Fibroblast of villous mesenchyme (primary cell): ENCODE measurements around the gene ESPN. TPM values are rescaled to one million over a fixed set of nuclear protein-coding genes. Genes with fewer than 3 reads are reported as not detected.

ENCODE experiments used
- DNase-seq: peaks from one replicate; pipeline ENCODE4 v3.0.0-alpha.2; 2010; ENCODE audit warnings: low read depth
- H3K4me3 ChIP-seq: 2 replicates; pipeline ENCODE4 v1.5.1; 2011; ENCODE audit warnings: low read depth, mild to moderate bottlenecking, low read length
- total RNA-seq: library from RNA; depleted of rRNA; stranded (reverse); fragments of >200 nt; gene quantifications from 2 replicates; pipeline ENCODE4 v1.2.3, GENCODE V29; 2012
- TF ChIP-seq, protein P1 (sequence below): IDR thresholded peaks from 2 replicates; pipeline ENCODE4 v1.5.1; 2012; ENCODE audit warnings: low read depth, mild to moderate bottlenecking, low read length; ENCODE audit not compliant: insufficient read depth

ESPN gene
- total RNA-seq, 1 donor = not detected

DNA sequence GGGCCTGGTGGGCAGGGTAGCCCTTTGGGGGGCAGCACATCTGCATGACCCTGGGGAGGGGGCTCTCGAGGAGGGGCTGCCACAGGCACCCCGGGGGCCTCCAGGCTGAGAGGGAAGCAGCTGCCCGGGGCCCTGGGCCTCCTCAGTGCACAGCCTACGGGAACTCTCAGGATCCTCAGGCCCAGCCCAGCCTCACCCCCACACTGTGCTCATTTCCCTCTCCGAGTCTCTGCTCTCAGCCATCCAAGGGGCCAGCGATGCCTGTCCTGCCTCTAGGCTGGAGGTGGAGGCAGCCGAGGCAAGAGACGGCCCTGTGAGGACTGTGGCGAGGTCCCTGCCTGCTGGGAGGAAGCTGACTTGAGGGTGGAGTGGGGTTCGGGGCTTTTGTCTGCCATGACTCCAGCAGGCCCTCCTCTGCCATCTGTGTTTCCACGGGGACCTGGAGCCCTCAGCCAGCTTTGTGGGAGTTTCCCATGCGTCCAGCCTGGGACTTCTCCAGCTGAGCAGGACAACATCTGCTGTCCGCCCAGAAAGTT lies 74.1 kb downstream of the ESPN start:
- TF ChIP-seq, protein P1, sequence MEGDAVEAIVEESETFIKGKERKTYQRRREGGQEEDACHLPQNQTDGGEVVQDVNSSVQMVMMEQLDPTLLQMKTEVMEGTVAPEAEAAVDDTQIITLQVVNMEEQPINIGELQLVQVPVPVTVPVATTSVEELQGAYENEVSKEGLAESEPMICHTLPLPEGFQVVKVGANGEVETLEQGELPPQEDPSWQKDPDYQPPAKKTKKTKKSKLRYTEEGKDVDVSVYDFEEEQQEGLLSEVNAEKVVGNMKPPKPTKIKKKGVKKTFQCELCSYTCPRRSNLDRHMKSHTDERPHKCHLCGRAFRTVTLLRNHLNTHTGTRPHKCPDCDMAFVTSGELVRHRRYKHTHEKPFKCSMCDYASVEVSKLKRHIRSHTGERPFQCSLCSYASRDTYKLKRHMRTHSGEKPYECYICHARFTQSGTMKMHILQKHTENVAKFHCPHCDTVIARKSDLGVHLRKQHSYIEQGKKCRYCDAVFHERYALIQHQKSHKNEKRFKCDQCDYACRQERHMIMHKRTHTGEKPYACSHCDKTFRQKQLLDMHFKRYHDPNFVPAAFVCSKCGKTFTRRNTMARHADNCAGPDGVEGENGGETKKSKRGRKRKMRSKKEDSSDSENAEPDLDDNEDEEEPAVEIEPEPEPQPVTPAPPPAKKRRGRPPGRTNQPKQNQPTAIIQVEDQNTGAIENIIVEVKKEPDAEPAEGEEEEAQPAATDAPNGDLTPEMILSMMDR = no peak
- no peak overlapping the region for H3K4me3 ChIP-seq
- DNase-seq = peak; percentile 39

DNA sequence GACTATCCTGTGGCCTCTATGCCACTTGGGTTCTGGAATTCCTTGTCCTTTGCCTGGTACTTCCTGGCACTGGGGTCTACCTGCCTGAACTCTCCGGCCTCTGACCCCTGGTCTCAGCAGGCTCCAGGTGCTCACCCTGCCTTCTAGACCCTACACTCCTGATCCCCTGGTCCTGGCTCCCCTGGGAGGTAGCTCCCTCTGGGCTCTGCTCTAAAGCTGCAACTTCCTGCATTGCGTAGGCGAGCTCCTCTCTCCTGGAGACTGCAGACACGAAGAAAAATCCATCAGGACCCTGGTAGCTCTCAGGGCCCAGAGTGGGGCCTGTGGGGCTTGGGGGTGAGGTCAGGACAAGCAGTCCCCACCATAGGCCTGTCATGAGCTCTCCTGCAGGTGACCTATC lies 74.7 kb downstream of the ESPN start:
- TF ChIP-seq, protein P1 = no peak
- no peak for DNase-seq
- H3K4me3 ChIP-seq = no peak overlapping the region

DNA sequence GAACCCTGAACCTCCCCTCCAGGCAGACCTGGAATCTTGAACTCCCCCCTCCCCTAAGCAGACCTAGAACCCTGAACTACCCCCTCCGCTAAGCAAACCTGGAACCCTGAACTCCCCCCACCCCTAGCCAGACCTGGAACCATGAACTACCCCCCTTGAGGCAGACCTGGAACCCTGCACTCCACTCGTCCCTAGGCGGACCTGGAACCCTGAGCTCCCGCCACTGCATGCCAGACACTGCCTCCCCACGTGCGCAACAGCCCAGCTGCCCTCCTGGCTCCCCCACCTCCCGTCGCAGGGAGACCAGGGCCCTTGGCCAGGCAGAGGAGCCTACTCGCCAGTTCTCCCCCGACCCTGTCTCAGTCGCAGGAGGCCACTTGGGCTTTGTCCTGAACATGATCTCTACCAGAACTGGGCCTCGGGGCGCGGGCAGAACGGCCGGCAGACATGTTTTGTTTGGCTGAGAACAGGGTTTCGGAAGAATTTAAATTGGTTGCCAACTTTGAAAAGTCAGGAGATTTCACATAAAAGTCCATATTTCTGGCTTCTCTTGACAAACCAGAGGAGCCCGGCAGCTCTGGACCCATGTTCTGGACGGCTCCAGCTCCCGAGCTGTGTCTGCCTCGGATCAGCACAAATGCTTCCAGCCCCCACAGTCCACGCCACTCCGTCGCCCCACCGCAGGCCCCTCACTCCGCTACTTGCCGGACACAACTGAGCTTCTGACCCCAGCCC lies 76.1 kb downstream of the ESPN start:
- DNase-seq = no peak

DNA sequence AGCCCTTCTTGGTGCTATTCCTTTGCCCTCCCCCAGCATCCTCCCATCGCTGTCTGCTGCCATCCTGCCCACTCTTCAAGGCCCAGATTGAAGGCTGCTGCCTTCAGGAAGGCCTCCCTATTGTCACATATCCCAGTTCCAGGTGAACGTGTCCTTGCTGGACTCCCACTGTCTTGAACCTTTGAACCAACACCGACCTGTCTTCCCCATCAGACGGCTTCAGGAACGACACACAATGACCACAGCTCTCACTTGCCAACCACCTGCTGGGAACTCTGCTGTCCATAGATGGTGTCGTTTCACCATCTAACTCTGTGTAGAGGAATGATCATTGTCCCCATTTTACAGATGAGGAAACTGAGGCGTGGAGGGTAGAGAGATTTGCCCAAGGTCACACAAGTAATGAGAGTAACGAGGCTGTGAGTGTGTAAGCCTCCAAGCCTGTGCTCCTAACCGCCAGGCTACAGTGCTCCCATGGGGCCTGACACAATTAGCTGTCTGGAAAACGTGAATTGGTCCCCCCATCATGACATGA lies 76.8 kb downstream of the ESPN start:
- no peak for DNase-seq
- no peak overlapping the region for H3K4me3 ChIP-seq
- TF ChIP-seq, protein P1 = no peak

More for the DNA sequence above, 76.1 kb downstream of the ESPN start:
- TF ChIP-seq, protein P1 = no peak
- H3K4me3 ChIP-seq = no peak overlapping the region

DNA sequence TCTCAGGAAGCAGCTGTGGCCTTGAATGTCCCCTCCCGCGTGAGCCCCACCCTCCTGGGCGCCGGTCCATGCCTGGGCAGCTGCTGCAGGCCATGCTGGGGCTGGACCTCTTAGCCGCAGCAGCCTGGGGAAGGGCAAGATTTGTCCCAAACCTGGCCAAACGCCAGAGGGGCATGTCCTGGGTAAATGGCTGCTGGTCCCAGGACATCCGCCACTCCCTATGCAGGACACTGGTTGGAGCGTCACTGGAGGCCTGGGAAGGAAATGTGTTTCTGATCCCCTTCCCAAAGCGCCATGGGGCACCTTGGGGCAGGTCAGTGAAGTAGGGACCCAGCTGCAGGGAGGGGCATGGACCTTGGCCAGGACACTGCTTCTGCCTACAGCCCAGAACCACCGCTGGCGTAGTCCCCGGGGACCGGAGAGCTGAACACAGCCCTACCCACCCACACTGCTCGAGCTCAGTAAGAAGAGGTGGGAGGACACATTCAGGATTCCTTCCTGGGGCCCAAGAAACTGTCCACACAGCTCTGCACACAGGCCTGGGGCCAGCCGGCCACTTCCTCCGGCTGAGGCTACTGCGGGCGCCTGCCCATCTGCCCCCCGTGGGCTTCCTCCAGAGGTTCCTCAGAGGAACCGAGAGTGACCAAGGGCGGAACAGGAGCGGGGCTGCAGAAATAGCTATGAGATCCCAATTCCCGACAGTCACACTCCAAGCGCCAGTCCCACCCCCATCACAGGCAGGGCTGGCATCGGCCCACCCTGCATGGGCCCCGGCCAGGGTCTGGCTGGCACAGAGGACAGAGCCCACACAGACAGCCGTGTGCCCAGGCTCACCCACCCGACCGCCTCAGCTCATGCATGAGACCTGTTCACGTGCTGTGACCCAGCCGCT lies 77.7 kb downstream of the ESPN start:
- TF ChIP-seq, protein P1 = no peak
- no peak for DNase-seq

DNA sequence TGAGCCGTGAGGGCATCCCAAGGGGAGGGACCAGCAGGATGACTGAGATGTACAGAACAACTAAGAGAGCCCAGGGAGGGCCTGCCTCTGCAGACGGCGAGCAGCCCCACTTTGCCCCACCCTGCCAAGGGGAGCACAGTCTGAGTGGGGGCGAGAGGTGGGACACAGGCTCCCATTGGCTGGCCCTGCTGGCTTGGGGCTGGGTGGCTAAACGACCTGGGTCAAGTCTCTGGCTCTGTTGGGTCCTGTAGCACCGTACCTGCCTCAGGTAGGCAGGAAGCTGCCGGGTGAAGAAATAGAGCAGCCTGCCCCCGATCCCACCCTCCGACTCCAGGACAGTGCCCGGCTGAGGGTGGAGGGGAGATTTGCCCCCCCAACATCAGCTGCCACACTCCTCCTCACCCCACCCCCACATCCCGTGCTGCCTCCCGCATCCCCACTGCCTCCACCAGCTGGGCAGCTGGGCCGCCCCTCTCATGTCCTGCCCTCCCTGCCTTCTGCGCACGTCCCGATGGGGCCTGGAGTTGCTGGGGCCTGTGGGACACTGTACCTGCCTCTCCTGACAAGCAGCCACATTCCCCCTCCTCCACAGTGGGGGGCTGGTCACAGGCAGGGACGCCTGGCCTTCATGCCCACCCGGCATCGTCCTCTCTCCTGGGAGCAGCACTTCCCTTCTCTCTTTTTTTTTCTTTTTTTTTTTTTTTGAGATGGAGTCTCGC lies 79.5 kb downstream of the ESPN start:
- TF ChIP-seq, protein P1 = no peak
- DNase-seq = no peak
- H3K4me3 ChIP-seq = no peak overlapping the region

More for the DNA sequence above, 77.7 kb downstream of the ESPN start:
- no peak overlapping the region for H3K4me3 ChIP-seq
